Activated CD8-positive, alpha-beta memory T cell treated with anti-CD3 and anti-CD28 coated beads, Interleukin-2, amount 10 ng/mL, durations not matched to agents 7 days and 5 days (primary cell): Measurements from ENCODE around the gene SOX13. TPM values are rescaled to one million over a fixed set of nuclear protein-coding genes. Genes with fewer than 3 reads are reported as not detected.
"Not testable (repeated sequence)": the region's sequence is repeated elsewhere in the genome, so short reads cannot be mapped to it uniquely, and the experiment has no call there.

Experiments
- ATAC-seq: fragments of 150-1000 bp; cut with Tn5 transposase; one replicate; pipeline ENCODE4 v1.10.0; 2021; ENCODE audit warnings: moderate library complexity
- CTCF ChIA-PET: fragments of 350-600 bp; sonication (Branson Sonifier 250); formaldehyde crosslinking; loops from one replicate; lab custom pipeline; 2021; ENCODE audit warnings: antibody characterized with exemption; lab: Charles Lee
- DNase-seq: peaks from one replicate; pipeline ENCODE4 v3.0.0-alpha.2; 2020
- H3K27ac Mint-ChIP-seq: one replicate; pipeline ENCODE4 v1.8.0; 2021; ENCODE audit warnings: mild to moderate bottlenecking, mixed read lengths
- H3K27me3 Mint-ChIP-seq: one replicate; pipeline ENCODE4 v1.8.0; 2021; ENCODE audit warnings: mixed read lengths
- H3K36me3 Mint-ChIP-seq: one replicate; pipeline ENCODE4 v1.8.0; 2021; ENCODE audit warnings: mild to moderate bottlenecking, mixed read lengths
- H3K4me1 Mint-ChIP-seq: one replicate; pipeline ENCODE4 v1.8.0; 2021; ENCODE audit warnings: mixed read lengths
- H3K4me3 Mint-ChIP-seq: one replicate; pipeline ENCODE4 v1.8.0; 2021; ENCODE audit warnings: mild to moderate bottlenecking, moderate library complexity, mixed read lengths
- H3K9me3 Mint-ChIP-seq: one replicate; pipeline ENCODE4 v1.8.0; 2022; ENCODE audit warnings: low read depth, mixed read lengths
- total RNA-seq, 2 experiments: library from RNA; stranded (reverse); gene quantifications; one replicate each; pipeline ENCODE4 v1.2.3, GENCODE V29; 2021

SOX13 gene
- total RNA-seq, 2 experiments from 2014 or later: 1.0 to 1.9 TPM

GRCh38 chr1:204044448-204044847, 28.5 kb upstream of the SOX13 start:
- H3K9me3 Mint-ChIP-seq: no peaks in the 10 kb centered on the region
- no peak overlapping the region for H3K27ac Mint-ChIP-seq
- no peak overlapping the region for H3K4me3 Mint-ChIP-seq
- CTCF ChIA-PET: interaction anchor here (0.5 kb wide), 1 partner anchor 625 kb away, joined by 3 read pairs; no protein-coding TSS in a partner anchor
- ATAC-seq (no peak), DNase-seq (no peak)
- H3K4me1 Mint-ChIP-seq: no peaks in the 10 kb centered on the region
- H3K36me3 Mint-ChIP-seq: no peaks in the 10 kb centered on the region
- H3K27me3 Mint-ChIP-seq: peaks cover 5% of the 10 kb centered on the region

DNA sequence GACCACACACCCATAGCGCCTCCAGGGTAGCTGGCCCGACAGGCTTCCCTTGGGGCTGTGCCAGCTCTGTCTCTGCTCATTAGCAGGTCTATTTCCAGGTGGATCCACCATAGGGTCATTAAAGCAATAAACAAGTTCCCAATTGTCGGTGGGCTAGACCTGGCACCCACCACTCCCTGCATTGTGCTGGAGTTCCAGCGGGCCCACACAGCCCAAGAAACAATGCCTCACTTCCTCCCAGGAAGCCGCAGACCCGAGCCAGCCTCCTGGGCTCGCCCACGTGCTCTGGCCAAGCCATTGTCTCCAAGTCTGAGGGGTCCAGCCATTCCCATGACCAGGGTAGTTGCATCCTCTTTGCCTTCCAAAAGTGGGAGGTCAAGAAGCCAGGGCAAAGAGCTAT, 27.5 kb upstream of the SOX13 start:
- no peaks in the 10 kb centered on the region for H3K4me1 Mint-ChIP-seq
- no peak overlapping the region for H3K27ac Mint-ChIP-seq
- ATAC-seq: no peak
- DNase-seq: no peak
- no peaks in the 10 kb centered on the region for H3K9me3 Mint-ChIP-seq
- no peak overlapping the region for H3K4me3 Mint-ChIP-seq
- CTCF ChIA-PET: no interaction called here
- H3K27me3 Mint-ChIP-seq: peaks cover 5% of the 10 kb centered on the region
- no peaks in the 10 kb centered on the region for H3K36me3 Mint-ChIP-seq

DNA sequence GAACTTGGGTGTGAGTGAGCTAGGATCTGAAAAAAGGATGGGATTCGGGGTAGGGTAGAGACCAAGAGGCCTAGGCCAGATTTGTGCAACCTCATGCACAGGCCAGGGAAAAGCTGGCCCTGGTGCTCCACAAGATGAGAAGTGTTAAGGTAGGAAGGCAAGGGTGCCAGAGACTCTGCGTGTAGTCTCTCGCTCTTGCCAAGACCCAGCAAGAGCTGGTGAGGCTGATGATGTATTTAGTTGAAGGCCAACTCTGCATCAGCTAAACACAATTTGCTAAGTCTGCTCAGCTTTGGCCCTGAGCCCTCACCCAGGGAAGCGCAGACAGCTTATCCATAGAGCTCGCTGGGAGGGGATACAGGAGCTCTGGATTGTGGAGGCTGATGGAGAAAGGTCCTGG, 26.6 kb upstream of the SOX13 start:
- peaks cover 5% of the 10 kb centered on the region for H3K27me3 Mint-ChIP-seq

DNA sequence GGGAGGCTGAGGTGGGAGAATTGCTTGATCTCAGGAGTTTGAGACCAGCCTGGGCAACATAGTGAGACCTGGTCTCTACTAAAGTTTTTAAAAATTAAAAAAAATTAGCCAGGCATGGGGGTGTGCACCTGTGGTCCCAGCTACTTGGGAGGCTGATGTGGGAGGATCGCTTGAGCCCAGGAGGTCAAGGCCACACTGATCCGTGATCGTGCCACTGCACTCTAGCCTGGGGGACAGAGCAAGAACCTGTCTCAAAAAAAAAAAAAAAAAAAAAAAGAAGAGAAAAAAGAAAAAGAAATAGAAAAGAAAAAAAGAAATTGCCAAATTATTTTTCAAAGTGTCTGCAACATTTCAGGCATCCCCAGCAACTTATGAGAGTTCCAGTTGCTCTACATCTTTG, 24.1 kb upstream of the SOX13 start:
- H3K9me3 Mint-ChIP-seq, H3K27me3 Mint-ChIP-seq, H3K4me1 Mint-ChIP-seq, H3K27ac Mint-ChIP-seq, ATAC-seq, CTCF ChIA-PET, DNase-seq, H3K36me3 Mint-ChIP-seq, H3K4me3 Mint-ChIP-seq: not testable (repeated sequence)

More for the DNA sequence above, 26.6 kb upstream of the SOX13 start:
- Mint-ChIP-seq H3K27ac (no peak overlapping the region), H3K9me3 (no peaks in the 10 kb centered on the region), H3K4me3 (no peak overlapping the region), H3K36me3 (no peaks in the 10 kb centered on the region), H3K4me1 (no peaks in the 10 kb centered on the region)
- DNase-seq: no peak
- CTCF ChIA-PET: no interaction called here
- ATAC-seq: no peak

DNA sequence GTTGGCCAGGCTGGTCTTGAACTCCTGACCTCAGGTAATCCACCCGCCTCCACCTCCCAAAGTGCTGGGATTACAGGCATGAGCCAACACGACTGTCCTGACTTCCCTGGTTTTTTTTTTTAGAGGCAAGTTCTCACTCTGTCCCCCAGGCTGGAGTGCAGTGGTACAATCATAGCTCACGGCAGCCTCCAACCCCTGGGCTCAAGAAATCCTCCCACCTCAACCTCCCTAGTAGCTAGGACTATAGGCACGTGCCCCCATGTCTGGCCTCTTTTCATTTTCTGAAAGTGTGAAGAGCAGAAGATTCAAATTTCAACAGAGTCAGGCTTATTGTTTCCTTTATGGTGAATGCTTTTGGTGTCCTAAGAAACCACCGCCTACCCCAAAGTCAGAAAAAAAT, 21.7 kb upstream of the SOX13 start:
- H3K27me3 Mint-ChIP-seq: peaks cover 2% of the 10 kb centered on the region
- H3K4me1 Mint-ChIP-seq: no peaks in the 10 kb centered on the region
- H3K9me3 Mint-ChIP-seq: no peaks in the 10 kb centered on the region
- no peak overlapping the region for H3K4me3 Mint-ChIP-seq
- DNase-seq: no peak
- ATAC-seq: no peak
- CTCF ChIA-PET: no interaction called here
- H3K27ac Mint-ChIP-seq: no peak overlapping the region
- no peaks in the 10 kb centered on the region for H3K36me3 Mint-ChIP-seq

GRCh38 chr1:204051718-204052117, 21.2 kb upstream of the SOX13 start:
- Mint-ChIP-seq H3K27me3 (peaks cover 3% of the 10 kb centered on the region), H3K36me3 (no peaks in the 10 kb centered on the region), H3K27ac (no peak overlapping the region), H3K4me1 (no peaks in the 10 kb centered on the region), H3K9me3 (no peaks in the 10 kb centered on the region), H3K4me3 (no peak overlapping the region)
- CTCF ChIA-PET: no interaction called here
- ATAC-seq (no peak), DNase-seq (no peak)

- Mint-ChIP-seq H3K36me3 (no peaks in the 10 kb centered on the region), H3K9me3 (no peaks in the 10 kb centered on the region), H3K4me1 (no peaks in the 10 kb centered on the region), H3K27me3 (peaks cover 8% of the 10 kb centered on the region), H3K4me3 (no peak overlapping the region), H3K27ac (no peak overlapping the region)
- no peak for DNase-seq
- CTCF ChIA-PET: no interaction called here
- no peak for ATAC-seq
Measured at GRCh38 chr1:204053893-204054292, 19.0 kb upstream of the SOX13 start.

DNA sequence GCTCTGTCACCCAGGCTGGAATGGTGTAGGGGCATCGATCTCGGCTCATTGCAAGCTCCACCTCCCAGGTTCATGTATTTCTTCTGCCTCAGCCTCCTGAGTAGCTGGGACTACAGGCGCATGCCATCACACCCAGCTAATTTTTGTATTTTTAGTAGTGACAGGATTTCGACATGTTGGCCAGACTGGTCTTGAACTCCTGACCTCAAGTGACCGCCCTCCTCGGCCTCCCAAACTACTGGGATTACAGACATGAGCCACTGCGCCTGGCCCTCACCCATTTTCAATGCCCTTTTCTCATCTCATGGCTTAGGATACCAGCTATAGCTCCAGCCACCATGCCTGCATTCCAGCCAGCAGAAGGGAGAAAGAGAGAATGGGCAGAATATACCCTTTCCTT, 12.9 kb upstream of the SOX13 start:
- CTCF ChIA-PET: no interaction called here
- Mint-ChIP-seq H3K4me1 (no peaks in the 10 kb centered on the region), H3K4me3 (no peak overlapping the region), H3K36me3 (no peaks in the 10 kb centered on the region), H3K27me3 (peaks cover 11% of the 10 kb centered on the region), H3K27ac (no peak overlapping the region), H3K9me3 (no peaks in the 10 kb centered on the region)
- ATAC-seq (no peak), DNase-seq (no peak)

DNA sequence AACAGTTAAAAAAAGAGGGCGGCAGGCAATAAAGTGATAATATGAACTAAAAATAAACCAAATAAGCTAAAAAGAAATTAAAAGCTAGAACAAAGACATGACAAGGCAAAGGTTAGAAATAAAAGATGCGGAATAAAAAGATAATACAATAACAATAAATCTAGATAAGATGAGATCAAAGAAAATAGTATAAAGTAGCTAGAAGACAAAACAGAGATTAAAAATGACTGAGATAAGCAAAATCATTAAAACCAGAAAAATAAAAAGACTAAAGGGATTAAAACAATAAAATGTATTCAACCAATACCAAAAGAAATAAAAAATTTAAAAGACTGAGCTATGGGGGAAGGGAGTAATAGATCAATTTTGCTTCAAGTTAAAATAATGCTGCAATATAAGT, 10.8 kb upstream of the SOX13 start:
- Mint-ChIP-seq H3K4me3 (no peak overlapping the region), H3K27ac (no peak overlapping the region), H3K36me3 (no peaks in the 10 kb centered on the region), H3K27me3 (peaks cover 7% of the 10 kb centered on the region), H3K9me3 (no peaks in the 10 kb centered on the region), H3K4me1 (peaks cover 6% of the 10 kb centered on the region)
- CTCF ChIA-PET: no interaction called here
- ATAC-seq (no peak), DNase-seq (no peak)

GRCh38 chr1:204065174-204065985, 7.5 kb upstream of the SOX13 start:
- H3K4me1 Mint-ChIP-seq: peaks cover 6% of the 10 kb centered on the region
- ATAC-seq (no peak), DNase-seq (no peak)
- H3K27me3 Mint-ChIP-seq: peaks cover 19% of the 10 kb centered on the region
- no peak overlapping the region for H3K27ac Mint-ChIP-seq
- no peaks in the 10 kb centered on the region for H3K9me3 Mint-ChIP-seq
- no peaks in the 10 kb centered on the region for H3K36me3 Mint-ChIP-seq
- CTCF ChIA-PET: no interaction called here
- no peak overlapping the region for H3K4me3 Mint-ChIP-seq

DNA sequence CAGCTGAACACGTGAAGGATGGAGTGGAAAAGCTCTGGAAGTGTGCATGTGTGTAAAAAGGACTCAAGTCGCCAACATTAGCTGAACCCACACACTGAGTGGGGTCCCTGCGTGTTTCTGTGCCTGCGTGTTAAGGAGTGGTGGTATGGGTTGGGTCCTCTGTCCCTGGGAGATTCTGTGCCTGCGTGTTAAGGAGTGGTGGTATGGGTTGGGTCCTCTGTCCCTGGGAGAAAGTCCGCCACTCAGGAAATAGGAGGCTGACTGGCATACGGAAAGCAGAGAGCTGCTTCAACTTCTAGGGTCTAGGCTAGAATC, 7.0 kb upstream of the SOX13 start:
- DNase-seq (no peak), ATAC-seq (no peak)
- peaks cover 19% of the 10 kb centered on the region for H3K27me3 Mint-ChIP-seq
- CTCF ChIA-PET: no interaction called here
- no peaks in the 10 kb centered on the region for H3K9me3 Mint-ChIP-seq
- H3K4me1 Mint-ChIP-seq: peaks cover 6% of the 10 kb centered on the region
- no peak overlapping the region for H3K27ac Mint-ChIP-seq
- H3K36me3 Mint-ChIP-seq: no peaks in the 10 kb centered on the region
- H3K4me3 Mint-ChIP-seq: no peak overlapping the region

DNA sequence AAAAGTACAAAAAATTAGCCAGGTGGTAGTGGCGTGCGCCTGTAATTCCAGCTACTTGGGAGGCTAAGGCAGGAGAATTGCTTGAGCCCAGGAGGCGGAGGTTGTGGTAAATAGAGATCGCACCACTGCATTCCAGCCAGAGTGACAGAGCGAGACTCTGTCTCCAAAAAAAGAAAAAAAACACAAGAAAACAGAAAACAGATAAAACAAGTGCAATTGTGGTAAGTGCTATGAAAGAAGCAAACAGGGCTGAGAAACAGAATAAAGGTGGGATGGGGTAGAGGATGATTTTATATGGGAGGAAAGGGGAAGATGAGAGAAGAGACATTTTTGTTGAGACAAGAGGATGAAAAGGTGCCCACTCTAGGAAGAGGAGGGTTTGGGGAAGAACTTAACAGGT, 5.0 kb upstream of the SOX13 start:
- peaks cover 6% of the 10 kb centered on the region for H3K4me1 Mint-ChIP-seq
- CTCF ChIA-PET: no interaction called here
- no peak overlapping the region for H3K27ac Mint-ChIP-seq
- ATAC-seq: no peak
- no peaks in the 10 kb centered on the region for H3K9me3 Mint-ChIP-seq
- H3K36me3 Mint-ChIP-seq: no peaks in the 10 kb centered on the region
- H3K4me3 Mint-ChIP-seq: no peak overlapping the region
- H3K27me3 Mint-ChIP-seq: peaks cover 36% of the 10 kb centered on the region
- no peak for DNase-seq

DNA sequence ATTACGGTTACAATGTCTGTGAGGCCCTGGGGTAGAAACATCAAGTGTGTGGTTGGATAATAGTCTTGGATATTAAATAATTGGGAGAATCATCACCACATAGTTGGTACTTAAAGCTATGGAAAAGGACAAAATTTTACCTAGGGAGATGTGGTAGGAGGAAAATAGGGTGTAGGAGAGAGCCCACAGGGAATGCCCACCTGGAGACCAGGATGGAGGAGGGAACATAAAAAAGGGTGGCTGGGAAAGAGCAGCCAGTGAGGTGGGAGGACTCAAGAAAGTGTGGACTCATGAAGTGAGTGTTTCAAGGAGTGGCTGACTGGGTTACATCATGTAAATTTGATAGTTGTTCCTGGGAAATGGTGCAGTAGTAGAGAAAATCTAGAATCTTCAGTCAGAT, 3.0 kb upstream of the SOX13 start:
- DNase-seq (no peak), ATAC-seq (no peak)
- Mint-ChIP-seq H3K9me3 (no peaks in the 10 kb centered on the region), H3K36me3 (no peaks in the 10 kb centered on the region), H3K4me3 (no peak overlapping the region), H3K27me3 (peaks cover 52% of the 10 kb centered on the region), H3K4me1 (peaks cover 19% of the 10 kb centered on the region), H3K27ac (no peak overlapping the region)
- CTCF ChIA-PET: interaction anchor here (0.6 kb wide), 1 partner anchor 32 kb away, joined by 3 read pairs; no protein-coding TSS in a partner anchor

DNA sequence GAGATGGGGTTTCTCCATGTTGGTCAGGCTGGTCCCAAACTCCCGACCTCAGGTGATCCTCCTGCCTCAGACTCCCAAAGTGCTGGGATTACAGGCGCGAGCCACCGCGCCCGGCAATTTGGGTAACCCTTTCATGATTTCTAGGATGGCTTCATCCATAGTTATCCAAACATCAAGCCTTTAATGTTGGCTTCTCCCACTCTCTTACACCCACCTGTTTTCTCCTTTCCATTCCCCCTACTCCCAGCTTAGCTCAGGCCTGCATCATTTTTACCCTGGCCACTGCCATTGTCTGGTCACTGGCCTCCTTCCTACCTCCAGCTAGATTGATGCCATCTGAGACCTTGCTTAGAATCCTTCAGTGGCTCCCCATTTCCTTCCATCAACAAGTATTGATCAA, 2.0 kb upstream of the SOX13 start:
- Mint-ChIP-seq H3K36me3 (no peaks in the 10 kb centered on the region), H3K4me3 (no peak overlapping the region), H3K27me3 (peaks cover 62% of the 10 kb centered on the region), H3K9me3 (no peaks in the 10 kb centered on the region), H3K27ac (no peak overlapping the region), H3K4me1 (peaks cover 18% of the 10 kb centered on the region)
- DNase-seq (no peak), ATAC-seq (no peak)
- CTCF ChIA-PET: no interaction called here
